Activated CD4-positive, alpha-beta T cell treated with anti-CD3 and anti-CD28 coated beads, Interleukin-2, amount 50 U/mL, for 16 hours (primary cell): Measurements from ENCODE around the gene LRRTM3.

Experiments used
- DNase-seq: peaks from one replicate; pipeline ENCODE4 v3.0.0-alpha.2; 2020

The LRRTM3 gene

DNA sequence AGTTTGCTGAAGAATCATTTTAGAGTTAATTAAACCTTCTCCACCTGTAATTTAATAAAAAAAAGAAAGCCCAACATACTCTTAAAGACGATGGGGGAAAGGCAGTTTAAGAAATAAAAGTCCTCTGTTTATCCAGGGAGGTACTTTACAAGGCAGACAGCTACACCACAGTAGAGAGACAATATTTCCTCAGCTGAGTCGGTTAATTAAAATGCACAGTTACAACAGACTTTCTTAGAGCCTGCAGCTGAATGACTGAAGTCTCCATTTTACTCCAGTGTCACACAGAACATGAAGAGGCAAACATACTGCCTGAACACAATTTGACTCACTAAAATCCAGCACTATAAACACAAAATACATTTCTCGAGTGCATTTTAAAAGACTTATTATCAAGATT, 15.1 kb downstream of the LRRTM3 start:
- DNase-seq = no peak

- no peak for DNase-seq
Measured at GRCh38 chr10:66941491-66941890, 15.7 kb downstream of the LRRTM3 start.

DNA sequence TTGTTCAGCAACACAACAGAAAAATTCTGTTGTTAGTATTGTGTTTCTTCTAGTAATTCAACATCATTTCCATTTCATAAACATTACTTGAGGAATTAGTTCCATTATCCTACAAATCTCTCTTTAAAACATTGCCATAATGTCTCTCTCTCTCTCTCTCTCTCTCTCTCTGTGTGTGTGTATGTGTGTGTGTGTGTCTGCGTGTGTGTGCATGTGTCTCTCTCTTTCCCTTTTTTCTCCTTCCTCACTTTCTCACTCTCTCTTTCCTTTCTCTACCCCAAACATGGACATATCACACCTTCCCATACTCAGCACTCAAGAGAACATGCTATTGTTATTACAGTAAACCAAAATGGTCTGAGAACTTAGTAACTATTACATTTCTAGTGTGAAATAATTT, 16.6 kb downstream of the LRRTM3 start:
- DNase-seq = no peak

DNA sequence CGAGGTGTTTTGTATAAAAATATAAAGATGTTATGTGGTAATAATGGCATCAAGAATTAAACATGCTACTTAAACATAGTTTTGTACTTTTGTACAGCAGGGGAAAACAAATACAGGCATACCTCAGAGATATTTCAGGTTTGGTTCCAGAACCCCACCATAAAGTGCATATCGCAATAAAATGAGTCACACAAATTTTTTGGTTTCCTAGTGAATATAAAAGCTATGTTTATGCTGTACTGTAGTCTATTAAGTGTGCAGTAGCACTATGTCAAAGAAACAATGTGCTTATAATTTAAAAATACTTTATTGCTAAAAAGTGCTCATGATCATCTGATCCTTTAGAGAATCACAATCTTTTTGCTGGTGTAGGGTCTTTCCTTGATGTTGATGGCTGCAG, 17.8 kb downstream of the LRRTM3 start:
- DNase-seq = no peak

DNA sequence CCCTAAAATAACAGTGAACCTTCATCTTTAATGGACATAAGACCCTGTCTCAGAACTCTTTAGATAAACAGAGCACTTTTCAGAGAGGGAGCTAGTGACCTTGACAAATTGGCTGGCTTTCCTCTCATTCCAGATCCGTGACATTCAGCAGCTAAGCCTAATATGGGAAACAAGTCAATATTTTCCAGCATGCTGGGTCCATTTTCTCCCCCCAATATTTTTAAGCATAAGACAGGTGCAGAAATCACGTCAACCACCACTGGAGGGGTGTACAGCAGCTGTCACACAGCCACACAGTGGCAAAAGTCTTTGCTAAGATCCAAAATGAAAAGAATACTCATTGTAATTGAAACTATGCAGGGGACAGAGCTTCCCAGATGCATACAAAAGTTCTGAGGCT, 26.1 kb downstream of the LRRTM3 start:
- no peak for DNase-seq

DNA sequence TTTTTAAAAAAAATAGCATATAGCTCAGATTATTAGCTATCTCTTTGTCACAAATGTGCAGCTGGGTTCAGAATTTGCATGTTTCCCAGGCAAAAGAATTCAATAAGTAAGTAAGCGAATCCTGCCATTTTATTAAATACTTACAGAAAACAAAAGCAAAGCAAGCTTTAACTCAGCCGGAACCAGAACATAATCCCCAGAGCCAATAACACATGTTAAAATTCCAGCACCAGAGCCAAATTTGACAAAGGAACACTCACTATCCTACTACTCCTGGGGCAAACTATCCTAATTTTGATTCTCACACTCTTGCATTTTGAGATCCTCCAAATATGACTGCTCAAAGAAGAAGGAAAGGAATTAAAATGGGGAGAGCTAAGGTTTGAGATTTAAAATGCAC, 32.6 kb downstream of the LRRTM3 start:
- no peak for DNase-seq

DNA sequence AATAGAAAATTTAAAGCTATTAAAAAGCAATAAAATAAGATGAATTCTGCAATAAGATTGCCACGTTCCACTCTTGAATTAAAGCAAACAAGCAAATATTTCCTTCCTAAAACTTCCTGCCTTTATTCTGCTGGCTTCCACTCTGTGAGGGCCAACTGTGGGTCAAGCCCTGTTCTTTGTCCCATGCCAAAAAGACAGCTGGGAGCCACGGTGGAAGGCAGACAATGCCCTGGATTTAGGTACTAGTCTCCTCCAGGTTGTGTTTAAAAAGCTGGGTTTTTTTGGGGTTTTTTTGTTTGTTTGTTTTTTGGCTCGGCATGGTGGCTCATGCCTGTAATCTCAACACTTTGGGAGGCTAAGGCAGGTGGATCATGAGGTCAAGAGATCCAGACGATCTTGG, 39.1 kb downstream of the LRRTM3 start:
- DNase-seq = no peak

GRCh38 chr10:66980246-66980815, 54.5 kb downstream of the LRRTM3 start:
- DNase-seq = no peak

DNA sequence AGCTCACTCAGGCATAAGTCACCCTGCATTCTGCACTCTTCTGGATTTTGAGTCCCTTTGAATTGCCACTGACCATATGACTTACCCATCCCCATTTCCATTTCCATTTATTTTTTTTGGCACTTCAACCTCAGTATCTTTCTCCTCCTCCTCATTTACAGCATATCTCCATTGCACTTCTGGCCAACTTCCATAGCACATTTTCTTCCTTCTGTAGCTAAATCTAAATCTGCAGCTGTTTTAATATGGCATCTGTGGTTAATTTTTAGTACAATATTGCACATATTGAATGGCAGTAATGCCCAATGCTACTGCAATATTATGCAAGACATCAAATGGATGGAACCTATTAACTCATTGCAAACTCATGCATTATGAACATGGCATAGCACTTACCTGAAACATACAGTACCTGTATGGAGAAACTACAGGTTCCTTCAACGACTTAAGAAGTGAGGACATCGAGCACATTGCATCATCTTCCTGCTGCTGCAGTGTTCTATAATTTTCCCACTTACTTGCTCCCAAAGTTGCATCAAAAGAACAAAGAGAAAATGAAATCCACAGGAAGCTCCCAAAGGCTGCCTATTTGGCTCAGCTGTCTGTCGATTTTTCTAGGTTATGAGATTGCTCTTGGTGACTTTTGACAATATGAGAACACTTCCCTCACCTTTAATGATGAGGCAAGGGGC, 55.7 kb downstream of the LRRTM3 start:
- DNase-seq = no peak

GRCh38 chr10:66982053-66982420, 56.2 kb downstream of the LRRTM3 start:
- no peak for DNase-seq

DNA sequence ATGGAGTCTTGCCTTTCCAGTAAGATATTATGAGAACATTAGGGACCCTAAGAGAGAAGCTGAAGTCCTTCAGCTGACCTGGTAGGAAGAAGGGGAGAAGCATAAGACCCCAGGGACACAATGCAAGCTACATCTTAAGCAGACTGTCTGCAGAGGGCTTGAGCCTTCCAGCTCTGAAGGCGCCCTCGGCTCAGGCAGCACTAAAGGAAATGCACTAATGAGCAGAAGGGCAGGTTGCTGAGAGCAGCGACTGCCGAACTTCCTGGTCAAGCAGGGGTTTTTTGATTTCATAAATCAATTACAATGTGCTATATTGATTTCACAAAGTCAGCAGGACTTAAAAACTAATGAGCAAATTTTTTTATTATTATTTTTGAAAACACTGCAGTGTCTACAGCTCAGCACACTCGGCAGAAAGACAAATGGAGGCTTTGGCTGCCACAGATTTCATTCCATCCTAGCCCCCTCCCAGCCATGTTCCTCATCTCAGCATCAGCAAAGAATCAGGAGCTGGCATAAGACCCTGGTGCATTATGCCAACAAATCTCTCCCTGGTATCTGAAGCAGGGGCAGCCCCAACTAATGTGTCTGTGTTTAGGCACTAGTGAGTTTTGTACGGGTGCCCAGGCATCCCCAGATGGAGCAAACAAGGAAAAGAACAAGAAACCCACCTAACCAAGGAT, 57.1 kb downstream of the LRRTM3 start:
- no peak for DNase-seq

- no peak for DNase-seq
Measured at GRCh38 chr10:66983475-66983818, 57.6 kb downstream of the LRRTM3 start.

DNA sequence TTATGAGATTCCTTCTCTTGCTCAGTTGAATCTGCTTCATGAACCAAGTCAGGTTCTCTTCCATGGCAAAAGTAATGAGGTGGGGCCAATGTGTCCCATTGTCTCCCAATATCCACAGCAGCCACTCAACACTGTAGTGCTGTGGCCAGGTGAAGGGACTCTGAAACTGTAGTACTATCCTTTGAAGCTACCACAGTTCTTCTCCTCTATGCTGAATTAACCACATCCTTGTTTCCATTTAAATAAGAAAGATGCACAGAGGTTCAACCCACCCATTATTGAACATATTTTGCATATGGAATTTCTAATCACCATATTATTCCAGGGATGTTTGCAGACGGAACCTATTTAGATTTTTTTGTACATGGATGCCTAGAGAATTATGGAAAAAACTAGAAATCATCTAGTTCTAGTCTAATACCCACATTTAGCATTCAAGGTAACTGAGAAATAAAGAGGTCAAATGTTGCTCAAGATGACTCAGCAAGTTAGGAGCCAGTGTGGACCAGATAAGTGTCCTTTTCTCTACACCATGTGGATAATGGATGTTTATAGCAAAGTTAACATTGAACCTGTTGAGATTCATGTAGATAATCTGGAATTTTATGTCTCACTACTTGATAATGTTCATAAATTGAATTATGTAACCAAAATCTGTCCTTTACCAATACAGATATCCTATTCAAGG, 64.5 kb downstream of the LRRTM3 start:
- DNase-seq = no peak

- DNase-seq = no peak
Measured at GRCh38 chr10:66996996-66997395, 71.2 kb downstream of the LRRTM3 start.

DNA sequence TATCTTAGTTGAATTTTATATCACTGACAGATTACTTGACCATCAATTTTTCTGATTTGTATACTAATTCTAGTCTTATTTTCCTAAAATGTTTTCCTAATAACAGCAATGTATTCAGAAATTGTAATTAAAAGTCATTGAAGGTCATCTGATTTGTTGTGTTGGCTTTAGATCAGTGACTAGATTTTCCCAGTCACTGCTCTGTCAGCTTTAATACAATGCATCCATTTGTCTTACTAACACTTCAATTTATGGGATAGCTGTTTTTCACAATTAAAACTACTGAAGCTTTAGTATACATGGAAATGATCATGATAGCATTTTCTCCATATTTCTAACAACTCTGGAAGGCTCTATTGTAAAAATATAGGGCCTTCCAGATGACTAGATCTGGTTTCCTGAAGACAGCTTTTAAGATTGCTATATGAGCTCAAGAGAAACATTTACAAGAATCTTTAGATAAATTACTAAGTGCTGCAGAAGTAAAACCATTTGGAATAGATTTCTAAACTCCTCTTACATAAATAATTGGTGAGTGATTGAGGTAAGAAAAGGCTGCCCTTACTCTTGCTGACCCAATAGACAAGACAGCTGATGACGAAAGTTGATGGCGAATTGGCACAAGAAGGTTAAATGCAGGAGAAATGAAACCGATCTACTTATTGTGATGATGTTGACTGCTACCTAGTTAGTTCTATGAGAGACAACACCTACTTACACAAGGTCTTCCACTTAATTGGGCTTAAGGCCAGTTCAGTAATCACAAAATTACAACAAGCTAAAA, 74.1 kb downstream of the LRRTM3 start:
- DNase-seq = no peak

DNA sequence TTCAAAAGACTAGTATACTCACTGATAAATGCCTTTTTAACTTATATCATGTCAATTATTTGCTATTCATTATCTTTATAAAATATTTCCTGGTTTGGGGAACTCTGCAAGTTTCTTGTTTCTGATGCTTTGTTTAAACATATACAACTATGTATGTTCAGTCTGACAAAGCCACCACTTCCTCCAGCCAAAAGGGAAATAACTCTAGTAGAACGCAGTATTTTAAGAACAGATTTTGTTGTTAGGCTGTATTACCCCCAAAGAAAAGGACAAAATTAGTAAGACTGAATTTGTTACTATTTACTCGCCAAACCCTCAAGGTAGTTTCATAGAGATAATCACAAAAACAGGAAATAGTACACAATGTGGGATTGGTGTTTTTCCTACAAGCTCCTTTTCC, 78.9 kb downstream of the LRRTM3 start:
- DNase-seq = no peak

- no peak for DNase-seq
Measured at GRCh38 chr10:67005981-67006380, 80.1 kb downstream of the LRRTM3 start.

DNA sequence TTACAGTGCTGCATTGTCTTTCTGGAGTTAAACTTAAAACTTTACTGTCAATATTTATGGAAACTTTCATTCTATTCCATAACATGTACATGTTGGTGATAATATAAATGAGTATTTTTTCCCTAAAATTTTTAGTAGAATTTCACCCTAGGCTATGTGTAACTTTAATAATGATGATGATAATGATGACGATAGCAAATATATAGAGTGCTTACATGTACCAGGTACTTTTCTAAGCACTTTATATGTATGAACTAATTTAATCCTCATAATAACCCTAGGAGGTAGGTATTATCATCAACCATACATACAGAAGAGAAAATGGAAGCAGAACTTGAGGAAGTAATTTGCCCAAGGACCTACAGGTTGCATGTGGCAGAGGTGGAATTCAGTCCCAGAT, 85.6 kb downstream of the LRRTM3 start:
- DNase-seq = no peak

- DNase-seq = no peak
Measured at GRCh38 chr10:67011981-67012380, 86.1 kb downstream of the LRRTM3 start.

- peak; percentile 50 for DNase-seq
Measured at GRCh38 chr10:67015225-67015624, 89.4 kb downstream of the LRRTM3 start.

DNA sequence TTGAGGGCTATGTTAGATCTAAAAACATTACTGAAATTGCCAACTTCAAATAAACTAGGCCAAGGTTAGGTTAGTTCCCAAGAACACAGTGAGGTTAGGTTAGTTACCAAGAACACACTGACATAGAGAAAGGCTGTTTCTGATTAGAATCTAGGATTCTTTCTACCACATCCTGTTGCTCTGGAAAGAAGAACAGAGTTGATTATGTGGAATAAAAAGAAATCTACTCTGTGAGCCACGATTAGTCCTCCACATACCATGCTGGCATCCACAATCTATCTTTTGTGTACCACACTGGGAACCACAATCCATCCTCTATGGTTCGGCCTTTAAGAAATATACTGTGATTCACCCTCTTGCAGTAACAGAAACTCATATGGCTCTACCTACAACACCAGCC, 91.4 kb downstream of the LRRTM3 start:
- DNase-seq = no peak

DNA sequence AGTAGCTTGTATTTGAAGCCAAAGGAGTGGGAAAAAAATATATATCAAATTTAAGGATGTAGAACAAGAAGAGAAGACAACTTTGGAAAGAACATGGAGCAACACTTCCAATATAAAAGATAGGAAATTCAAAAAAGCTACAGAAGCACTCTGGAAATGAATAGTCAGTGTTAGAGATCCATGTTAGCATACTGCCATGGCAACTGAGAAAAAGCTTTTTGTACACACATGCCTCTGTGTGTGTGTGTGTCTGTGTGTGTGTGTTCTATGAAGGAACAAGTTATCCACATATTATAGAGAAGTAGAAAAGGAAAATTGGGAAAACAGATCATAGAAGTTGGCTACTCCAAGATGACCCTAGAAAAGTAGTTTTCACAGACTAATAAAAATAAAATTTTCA, 96.3 kb downstream of the LRRTM3 start:
- no peak for DNase-seq

DNA sequence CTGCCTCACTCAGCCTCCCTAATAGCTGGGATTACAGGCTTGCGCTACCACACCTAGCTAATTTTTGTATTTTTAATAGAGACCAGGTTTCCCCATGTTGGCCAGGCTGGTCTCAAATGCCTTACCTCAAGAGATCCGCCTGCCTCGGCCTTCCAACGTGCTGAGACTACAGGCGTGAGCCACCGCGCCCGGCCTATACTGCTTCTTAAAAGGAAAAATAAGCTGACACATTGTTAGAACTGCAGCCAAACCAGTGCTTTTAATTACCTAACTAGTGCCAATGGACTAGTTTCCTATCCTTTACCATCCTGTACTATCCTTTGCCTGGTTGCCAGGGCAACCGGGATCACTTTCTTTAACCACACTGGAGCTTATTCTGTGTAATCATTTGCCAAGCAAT, 108.0 kb downstream of the LRRTM3 start:
- no peak for DNase-seq
